ENCODE data around the gene CFB. TPM values are rescaled to one million over a fixed set of nuclear protein-coding genes. Genes with fewer than 3 reads are reported as not detected.
A peak's percentile ranks its signal among the peaks of the same experiment; 100 is the strongest.

CFB gene
- total RNA-seq, 1 experiment from 2014 or later = 5.6 TPM

GRCh38 chr6:31927242-31927862 lies 18.5 kb upstream of the CFB start, which contains the start of gene C2:
Gene C2 (plus strand): TSS chr6:31927717. CDS start chr6:31927753, 36 bp downstream.
- DNase-seq (ENCODE audit: low read depth, low spot score) (no peak), ATAC-seq (peak; percentile 22; the same call in 1 of the 2 replicates)
- peak within 1 kb of the TSS; percentile 29; the same call in 1 of the 2 replicates for H3K27ac ChIP-seq (ENCODE audit: low read length)
- BruUV-seq (replicated peaks) = no TSS peak
- no peak within 1 kb of the TSS for H3K4me3 ChIP-seq (ENCODE audit: low read depth in 2 of 2, low read length in 2 of 2)
- POLR2A ChIA-PET = interaction anchor here (0.6 kb wide), 1 partner anchor 9 kb away, joined by 3 read pairs; no protein-coding TSS in a partner anchor
- CTCF ChIA-PET = no interaction called here
- in situ Hi-C loops (cut with HindIII; ENCODE audit: low pct_unique_long_range_greater_than_20kb, low sequenced_read_pairs) (no loop called here), intact Hi-C loops (cut with micrococcal nuclease; ENCODE audit: unreplicated experiment) (no loop called here)
- H3K4me1 ChIP-seq (ENCODE audit: control insufficient read depth, insufficient read depth, low read length) = no peaks in the 10 kb centered on the region
- TF ChIP-seq POLR2AphosphoS5 (IDR thresholded peaks at IDR 0.05; ENCODE audit: low read depth, low read length) (no peak), CTCF (IDR thresholded peaks at IDR 0.05) (no peak), SIN3A (IDR thresholded peaks at IDR 0.05; ENCODE audit: borderline replicate concordance, insufficient read depth, low read depth, low read length) (no peak), REST (IDR thresholded peaks at IDR 0.05; ENCODE audit: insufficient read depth in 1 of 2, low read depth in 2 of 2, low read length in 1 of 2) (no peak), TCF7L2 (IDR thresholded peaks at IDR 0.05; ENCODE audit: low read depth, low read length) (no peak)
- no peaks in the 10 kb centered on the region for H3K36me3 ChIP-seq (ENCODE audit: control insufficient read depth, insufficient read depth, low read length)
- H3K27me3 ChIP-seq (ENCODE audit: control insufficient read depth, insufficient read depth, low read length) = no peaks in the 10 kb centered on the region
- H3K9me3 ChIP-seq (ENCODE audit: control insufficient read depth, insufficient read depth, low read depth, low read length) = no peaks in the 10 kb centered on the region

GRCh38 chr6:31927863-31928671 lies 17.8 kb upstream of the CFB start:
- no peaks in the 10 kb centered on the region for H3K36me3 ChIP-seq (ENCODE audit: control insufficient read depth, insufficient read depth, low read length)
- no peak overlapping the region for H3K4me3 ChIP-seq (ENCODE audit: low read depth in 2 of 2, low read length in 2 of 2)
- H3K27me3 ChIP-seq (ENCODE audit: control insufficient read depth, insufficient read depth, low read length) = no peaks in the 10 kb centered on the region
- no peaks in the 10 kb centered on the region for H3K9me3 ChIP-seq (ENCODE audit: control insufficient read depth, insufficient read depth, low read depth, low read length)
- in situ Hi-C loops (cut with HindIII; ENCODE audit: low pct_unique_long_range_greater_than_20kb, low sequenced_read_pairs) (no loop called here), intact Hi-C loops (cut with micrococcal nuclease; ENCODE audit: unreplicated experiment) (no loop called here)
- DNase-seq (ENCODE audit: low read depth, low spot score) (no peak), ATAC-seq (peak; percentile 22; the same call in 1 of the 2 replicates)
- POLR2A ChIA-PET = no interaction called here
- H3K4me1 ChIP-seq (ENCODE audit: control insufficient read depth, insufficient read depth, low read length) = no peaks in the 10 kb centered on the region; the same call in 1 of the 2 replicates
- no peak for TF ChIP-seq SIN3A (IDR thresholded peaks at IDR 0.05; ENCODE audit: borderline replicate concordance, insufficient read depth, low read depth, low read length)
- no peak for TF ChIP-seq POLR2AphosphoS5 (IDR thresholded peaks at IDR 0.05; ENCODE audit: low read depth, low read length)
- TF ChIP-seq REST (IDR thresholded peaks at IDR 0.05; ENCODE audit: insufficient read depth in 1 of 2, low read depth in 2 of 2, low read length in 1 of 2) = no peak
- TF ChIP-seq TCF7L2 (IDR thresholded peaks at IDR 0.05; ENCODE audit: low read depth, low read length) = no peak
- TF ChIP-seq CTCF (IDR thresholded peaks at IDR 0.05) = no peak
- BruUV-seq (replicated peaks) = no TSS peak
- CTCF ChIA-PET = no interaction called here
- peak overlapping the region; percentile 29; the same call in 1 of the 2 replicates for H3K27ac ChIP-seq (ENCODE audit: low read length)

Measured in Panc1 (cell line).